A549 (cell line): Measurements from ENCODE around the gene PNPLA8. TPM values are rescaled to one million over a fixed set of nuclear protein-coding genes. Genes with fewer than 3 reads are reported as not detected.

Experiments used
- ATAC-seq, 2 experiments: fragments of 200-7000 bp in 1 of 2; fragments of >200 bp in 1 of 2; cut with Nextera tagmentation in 1 of 2; cut with Tn5 transposase in 1 of 2; 3 replicates each; pipeline versions ENCODE4 v1.8.0 to v1.9.1; 2018 to 2020; ENCODE audit warnings: mild to moderate bottlenecking in 1 of 2, moderate library complexity in 1 of 2
- CTCF ChIA-PET: fragments of 300-600 bp; sonication (Branson Sonifier 250); formaldehyde crosslinking; extraction: SDS; loops from one replicate; lab custom pipeline; 2021; ENCODE audit warnings: antibody characterized with exemption, inconsistent platforms; lab: Yijun Ruan, JAX
- POLR2A ChIA-PET: fragments of 350-600 bp; formaldehyde crosslinking; extraction: SDS; loops from one replicate; lab custom pipeline; 2021; ENCODE audit warnings: antibody characterized with exemption, inconsistent platforms; lab: Yijun Ruan, JAX
- DNase-seq, 2 experiments: peaks; one replicate each; pipeline versions ENCODE4 v3.0.0 to v3.0.0-alpha.2; 2011 to 2016; ENCODE audit warnings: low read depth in 1 of 2, low spot score in 1 of 2
- FAIRE-seq: peaks from 2 replicates; lab custom pipeline; 2011; peaks lifted over from hg19 to GRCh38; lab: Jason Lieb, UNC
- H3K27ac ChIP-seq, 2 experiments: fragments of >200 bp; sonication (Bioruptor Twin); formaldehyde crosslinking; 3 replicates each; pipeline ENCODE4 v1.5.1; 2016 to 2017
- H3K4me1 ChIP-seq: fragments of >200 bp; sonication (Bioruptor Twin); formaldehyde crosslinking; 3 replicates; pipeline ENCODE4 v1.6.1; 2016
- H3K4me2 ChIP-seq: fragments of >200 bp; sonication (Bioruptor Twin); formaldehyde crosslinking; 3 replicates; pipeline ENCODE4 v1.6.1; 2016
- H3K4me3 ChIP-seq: fragments of >200 bp; sonication (Bioruptor Twin); formaldehyde crosslinking; 3 replicates; pipeline ENCODE4 v1.5.1; 2016
- H3K9me3 ChIP-seq: fragments of >200 bp; sonication (Bioruptor Twin); formaldehyde crosslinking; 3 replicates; pipeline ENCODE4 v1.6.1; 2016
- CBX2 ChIP-seq: fragments of 200-600 bp; sonication (generic); IDR thresholded peaks from 2 replicates; pipeline ENCODE4 v1.6.1; 2016; ENCODE audit warnings: low read depth, mild to moderate bottlenecking, borderline replicate concordance
- GATA3 ChIP-seq: IDR thresholded peaks from 2 replicates; pipeline ENCODE4 v1.6.1; 2012; ENCODE audit warnings: borderline replicate concordance
- HDAC2 ChIP-seq: fragments of 200-600 bp; sonication (generic); IDR thresholded peaks from 2 replicates; pipeline ENCODE4 v1.6.1; 2016
- HEYL ChIP-seq: fragments of 250-450 bp; sonication (Bioruptor Pico); IDR thresholded peaks from 2 replicates; pipeline ENCODE4 v1.8.0; 2021; ENCODE audit warnings: mild to moderate bottlenecking, moderate library complexity
- JUN ChIP-seq, 2 experiments: fragments of >200 bp; sonication (Bioruptor Twin); formaldehyde crosslinking; IDR thresholded peaks; 2 replicates in 1 of 2; 3 replicates in 1 of 2; pipeline ENCODE4 v1.6.1; 2016 to 2017
- KDM5A ChIP-seq: fragments of 200-600 bp; sonication (generic); IDR thresholded peaks from 2 replicates; pipeline ENCODE4 v1.6.1; 2016; ENCODE audit warnings: antibody characterized with exemption, mild to moderate bottlenecking
- MAZ ChIP-seq: fragments of 150-350 bp; IDR thresholded peaks from 2 replicates; pipeline ENCODE4 v1.6.1; 2014; ENCODE audit warnings: antibody characterized with exemption, low read depth, low read length, borderline replicate concordance
- POLR2AphosphoS2 ChIP-seq: conservative IDR thresholded peaks from 2 replicates; pipeline ENCODE4 v1.6.1; 2012; ENCODE audit warnings: low read length, improper control_type of control experiment, inconsistent platforms
- TP53 ChIP-seq: fragments of 250-450 bp; sonication (Bioruptor Pico); IDR thresholded peaks from 2 replicates; pipeline ENCODE4 v1.5.0; 2021; ENCODE audit warnings: mild to moderate bottlenecking, moderate library complexity
- ZSCAN20 ChIP-seq: fragments of 250-450 bp; sonication (Bioruptor Pico); IDR thresholded peaks from 2 replicates; pipeline ENCODE4 v1.8.0; 2022; ENCODE audit warnings: mild to moderate bottlenecking, moderate library complexity
- WGBS: methylation state at CpG from one replicate; pipeline ENCODE4 v1.1.6; 2017; ENCODE audit errors: missing lambda C conversion rate; 5-methylcytosine and 5-hydroxymethylcytosine counted together
- polyA plus RNA-seq, 4 experiments: library from polyadenylated mRNA; depleted of rRNA in 3 of 4; stranded (reverse); fragments of >200 nt; fragmentation: RNase III in 1 of 4; extraction: RNeasy Plus Mini Kit Qiagen cat#74134 plus additional on column Dnase treatment in 1 of 4; gene quantifications; 2 replicates in 3 of 4; 3 replicates in 1 of 4; pipeline ENCODE4 v1.2.3, GENCODE V29; 2011 to 2017
- TF ChIP-seq, protein P1 (sequence below): fragments of >200 bp; sonication (Bioruptor Twin); formaldehyde crosslinking; IDR thresholded peaks from 3 replicates; pipeline ENCODE4 v1.6.1; 2016
- TF ChIP-seq, protein P2 (sequence below): fragments of 250-450 bp; sonication (Bioruptor Pico); IDR thresholded peaks from 2 replicates; pipeline ENCODE4 v1.5.0; 2021; ENCODE audit warnings: mild to moderate bottlenecking, moderate library complexity, borderline replicate concordance
- TF ChIP-seq, protein P3 (sequence below): fragments of 200-600 bp; sonication (generic); IDR thresholded peaks from 2 replicates; pipeline ENCODE4 v1.6.1; 2016; ENCODE audit warnings: antibody characterized with exemption, mild to moderate bottlenecking, moderate library complexity
- TF ChIP-seq, protein P4 (sequence below): IDR thresholded peaks from 2 replicates; pipeline ENCODE4 v1.6.1; 2012
- TF ChIP-seq, protein P5 (sequence below): fragments of >200 bp; sonication (Bioruptor Twin); formaldehyde crosslinking; IDR thresholded peaks from 3 replicates; pipeline ENCODE4 v1.5.1; 2016
- TF ChIP-seq, protein P6 (sequence below): fragments of 250-450 bp; sonication (Bioruptor Pico); IDR thresholded peaks from 2 replicates; pipeline ENCODE4 v1.5.0; 2020; ENCODE audit warnings: low read depth, mild to moderate bottlenecking, moderate library complexity

The PNPLA8 gene
- polyA plus RNA-seq, 2 of the 4 experiments (the other 2 are of a cell fraction): 16.1 to 29.6 TPM

DNA sequence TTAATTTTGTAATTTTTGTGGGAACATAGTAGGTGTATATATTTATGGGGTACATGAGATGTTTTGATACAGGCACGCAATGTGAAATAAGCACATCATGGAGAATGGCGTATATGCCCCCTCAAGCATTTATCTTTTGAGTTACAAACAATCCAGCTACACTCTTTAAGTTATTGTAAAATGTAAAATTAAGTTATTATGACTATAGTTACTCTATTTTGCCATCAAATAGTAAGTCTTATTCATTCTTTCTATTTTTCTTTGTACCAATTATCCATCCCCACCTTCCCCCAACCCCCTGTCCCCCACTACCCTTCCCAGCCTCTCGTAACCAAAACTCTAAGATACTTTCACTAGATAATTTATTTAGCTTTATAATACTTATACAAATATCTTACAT lies 7.8 kb upstream of the PNPLA8 start:
- CTCF ChIA-PET: interaction anchor here (1.0 kb wide), 1 partner anchor 14 kb away, joined by 3 read pairs; no protein-coding TSS in a partner anchor
- H3K4me3 ChIP-seq: no peak overlapping the region
- H3K27ac ChIP-seq: no peak overlapping the region
- TF ChIP-seq, protein P1, sequence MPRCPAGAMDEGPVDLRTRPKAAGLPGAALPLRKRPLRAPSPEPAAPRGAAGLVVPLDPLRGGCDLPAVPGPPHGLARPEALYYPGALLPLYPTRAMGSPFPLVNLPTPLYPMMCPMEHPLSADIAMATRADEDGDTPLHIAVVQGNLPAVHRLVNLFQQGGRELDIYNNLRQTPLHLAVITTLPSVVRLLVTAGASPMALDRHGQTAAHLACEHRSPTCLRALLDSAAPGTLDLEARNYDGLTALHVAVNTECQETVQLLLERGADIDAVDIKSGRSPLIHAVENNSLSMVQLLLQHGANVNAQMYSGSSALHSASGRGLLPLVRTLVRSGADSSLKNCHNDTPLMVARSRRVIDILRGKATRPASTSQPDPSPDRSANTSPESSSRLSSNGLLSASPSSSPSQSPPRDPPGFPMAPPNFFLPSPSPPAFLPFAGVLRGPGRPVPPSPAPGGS: no peak
- TF ChIP-seq HEYL (CRISPR knock-in tag) (no peak), HDAC2 (no peak), TP53 (CRISPR knock-in tag) (no peak), CBX2 (no peak), POLR2AphosphoS2 (no peak), GATA3 (no peak)
- TF ChIP-seq, protein P2, sequence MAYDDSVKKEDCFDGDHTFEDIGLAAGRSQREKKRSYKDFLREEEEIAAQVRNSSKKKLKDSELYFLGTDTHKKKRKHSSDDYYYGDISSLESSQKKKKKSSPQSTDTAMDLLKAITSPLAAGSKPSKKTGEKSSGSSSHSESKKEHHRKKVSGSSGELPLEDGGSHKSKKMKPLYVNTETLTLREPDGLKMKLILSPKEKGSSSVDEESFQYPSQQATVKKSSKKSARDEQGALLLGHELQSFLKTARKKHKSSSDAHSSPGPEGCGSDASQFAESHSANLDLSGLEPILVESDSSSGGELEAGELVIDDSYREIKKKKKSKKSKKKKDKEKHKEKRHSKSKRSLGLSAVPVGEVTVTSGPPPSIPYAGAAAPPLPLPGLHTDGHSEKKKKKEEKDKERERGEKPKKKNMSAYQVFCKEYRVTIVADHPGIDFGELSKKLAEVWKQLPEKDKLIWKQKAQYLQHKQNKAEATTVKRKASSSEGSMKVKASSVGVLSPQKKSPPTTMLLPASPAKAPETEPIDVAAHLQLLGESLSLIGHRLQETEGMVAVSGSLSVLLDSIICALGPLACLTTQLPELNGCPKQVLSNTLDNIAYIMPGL (CRISPR knock-in tag): no peak
- TF ChIP-seq, protein P3, sequence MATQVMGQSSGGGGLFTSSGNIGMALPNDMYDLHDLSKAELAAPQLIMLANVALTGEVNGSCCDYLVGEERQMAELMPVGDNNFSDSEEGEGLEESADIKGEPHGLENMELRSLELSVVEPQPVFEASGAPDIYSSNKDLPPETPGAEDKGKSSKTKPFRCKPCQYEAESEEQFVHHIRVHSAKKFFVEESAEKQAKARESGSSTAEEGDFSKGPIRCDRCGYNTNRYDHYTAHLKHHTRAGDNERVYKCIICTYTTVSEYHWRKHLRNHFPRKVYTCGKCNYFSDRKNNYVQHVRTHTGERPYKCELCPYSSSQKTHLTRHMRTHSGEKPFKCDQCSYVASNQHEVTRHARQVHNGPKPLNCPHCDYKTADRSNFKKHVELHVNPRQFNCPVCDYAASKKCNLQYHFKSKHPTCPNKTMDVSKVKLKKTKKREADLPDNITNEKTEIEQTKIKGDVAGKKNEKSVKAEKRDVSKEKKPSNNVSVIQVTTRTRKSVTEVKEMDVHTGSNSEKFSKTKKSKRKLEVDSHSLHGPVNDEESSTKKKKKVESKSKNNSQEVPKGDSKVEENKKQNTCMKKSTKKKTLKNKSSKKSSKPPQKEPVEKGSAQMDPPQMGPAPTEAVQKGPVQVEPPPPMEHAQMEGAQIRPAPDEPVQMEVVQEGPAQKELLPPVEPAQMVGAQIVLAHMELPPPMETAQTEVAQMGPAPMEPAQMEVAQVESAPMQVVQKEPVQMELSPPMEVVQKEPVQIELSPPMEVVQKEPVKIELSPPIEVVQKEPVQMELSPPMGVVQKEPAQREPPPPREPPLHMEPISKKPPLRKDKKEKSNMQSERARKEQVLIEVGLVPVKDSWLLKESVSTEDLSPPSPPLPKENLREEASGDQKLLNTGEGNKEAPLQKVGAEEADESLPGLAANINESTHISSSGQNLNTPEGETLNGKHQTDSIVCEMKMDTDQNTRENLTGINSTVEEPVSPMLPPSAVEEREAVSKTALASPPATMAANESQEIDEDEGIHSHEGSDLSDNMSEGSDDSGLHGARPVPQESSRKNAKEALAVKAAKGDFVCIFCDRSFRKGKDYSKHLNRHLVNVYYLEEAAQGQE: no peak
- TF ChIP-seq, protein P4, sequence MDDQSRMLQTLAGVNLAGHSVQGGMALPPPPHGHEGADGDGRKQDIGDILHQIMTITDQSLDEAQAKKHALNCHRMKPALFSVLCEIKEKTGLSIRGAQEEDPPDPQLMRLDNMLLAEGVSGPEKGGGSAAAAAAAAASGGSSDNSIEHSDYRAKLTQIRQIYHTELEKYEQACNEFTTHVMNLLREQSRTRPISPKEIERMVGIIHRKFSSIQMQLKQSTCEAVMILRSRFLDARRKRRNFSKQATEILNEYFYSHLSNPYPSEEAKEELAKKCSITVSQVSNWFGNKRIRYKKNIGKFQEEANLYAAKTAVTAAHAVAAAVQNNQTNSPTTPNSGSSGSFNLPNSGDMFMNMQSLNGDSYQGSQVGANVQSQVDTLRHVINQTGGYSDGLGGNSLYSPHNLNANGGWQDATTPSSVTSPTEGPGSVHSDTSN: no peak
- POLR2A ChIA-PET: no interaction called here
- H3K4me2 ChIP-seq: no peak overlapping the region
- no peak for DNase-seq
- ATAC-seq: no peak
- FAIRE-seq: no peak
- 80% methylated on average over 3 of the region's 3 CpGs for WGBS
- no peaks in the 10 kb centered on the region for H3K4me1 ChIP-seq
- H3K9me3 ChIP-seq: no peaks in the 10 kb centered on the region

DNA sequence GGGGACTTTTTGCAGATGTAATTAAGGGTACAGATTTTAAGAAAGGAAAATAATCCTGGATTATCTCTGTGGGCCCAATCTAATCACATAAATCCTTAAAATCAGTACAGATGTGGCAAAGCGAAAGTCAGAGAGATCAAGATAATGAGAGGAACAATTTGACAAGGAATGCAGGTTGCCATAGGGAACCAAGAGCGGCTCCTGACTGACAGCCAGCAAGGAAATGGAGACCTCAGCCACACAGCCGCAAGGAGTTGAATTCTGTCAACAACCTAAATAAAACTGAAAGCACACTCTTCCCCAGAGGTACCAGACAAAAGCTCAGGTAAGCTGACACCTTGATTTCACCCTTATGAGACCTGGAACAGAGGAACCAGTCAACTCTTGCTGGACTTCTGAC lies 3.4 kb upstream of the PNPLA8 start:
- H3K4me1 ChIP-seq: peaks cover 8% of the 10 kb centered on the region
- H3K27ac ChIP-seq: no peak overlapping the region
- H3K4me2 ChIP-seq: no peak overlapping the region
- FAIRE-seq (no peak), ATAC-seq (no peak), DNase-seq (no peak)
- ChIA-PET CTCF (interaction anchor here (1.0 kb wide), 1 partner anchor 19 kb away, joined by 5 read pairs; no protein-coding TSS in a partner anchor), POLR2A (no interaction called here)
- 86% methylated on average over 3 of the region's 3 CpGs for WGBS
- H3K4me3 ChIP-seq: no peak overlapping the region
- H3K9me3 ChIP-seq: no peaks in the 10 kb centered on the region
- TF ChIP-seq KDM5A (no peak), ZSCAN20 (CRISPR knock-in tag) (no peak), MAZ (no peak), JUN (IDR thresholded peaks at IDR 0.05) (no peak)
- TF ChIP-seq, protein P5, sequence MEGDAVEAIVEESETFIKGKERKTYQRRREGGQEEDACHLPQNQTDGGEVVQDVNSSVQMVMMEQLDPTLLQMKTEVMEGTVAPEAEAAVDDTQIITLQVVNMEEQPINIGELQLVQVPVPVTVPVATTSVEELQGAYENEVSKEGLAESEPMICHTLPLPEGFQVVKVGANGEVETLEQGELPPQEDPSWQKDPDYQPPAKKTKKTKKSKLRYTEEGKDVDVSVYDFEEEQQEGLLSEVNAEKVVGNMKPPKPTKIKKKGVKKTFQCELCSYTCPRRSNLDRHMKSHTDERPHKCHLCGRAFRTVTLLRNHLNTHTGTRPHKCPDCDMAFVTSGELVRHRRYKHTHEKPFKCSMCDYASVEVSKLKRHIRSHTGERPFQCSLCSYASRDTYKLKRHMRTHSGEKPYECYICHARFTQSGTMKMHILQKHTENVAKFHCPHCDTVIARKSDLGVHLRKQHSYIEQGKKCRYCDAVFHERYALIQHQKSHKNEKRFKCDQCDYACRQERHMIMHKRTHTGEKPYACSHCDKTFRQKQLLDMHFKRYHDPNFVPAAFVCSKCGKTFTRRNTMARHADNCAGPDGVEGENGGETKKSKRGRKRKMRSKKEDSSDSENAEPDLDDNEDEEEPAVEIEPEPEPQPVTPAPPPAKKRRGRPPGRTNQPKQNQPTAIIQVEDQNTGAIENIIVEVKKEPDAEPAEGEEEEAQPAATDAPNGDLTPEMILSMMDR: no peak
- TF ChIP-seq, protein P6, sequence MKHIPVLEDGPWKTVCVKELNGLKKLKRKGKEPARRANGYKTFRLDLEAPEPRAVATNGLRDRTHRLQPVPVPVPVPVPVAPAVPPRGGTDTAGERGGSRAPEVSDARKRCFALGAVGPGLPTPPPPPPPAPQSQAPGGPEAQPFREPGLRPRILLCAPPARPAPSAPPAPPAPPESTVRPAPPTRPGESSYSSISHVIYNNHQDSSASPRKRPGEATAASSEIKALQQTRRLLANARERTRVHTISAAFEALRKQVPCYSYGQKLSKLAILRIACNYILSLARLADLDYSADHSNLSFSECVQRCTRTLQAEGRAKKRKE (CRISPR knock-in tag): no peak
